A673 (cell line): ENCODE results near the gene ALDH16A1.

ENCODE experiments used
- EZH2 ChIP-seq: fragments of 200-600 bp; sonication (generic); IDR thresholded peaks from 2 replicates; pipeline ENCODE4 v1.6.1; 2017; ENCODE audit warnings: borderline replicate concordance, low read depth, mild to moderate bottlenecking, mixed read lengths, antibody characterized with exemption, low read length; ENCODE audit not compliant: poor library complexity, severe bottlenecking
- TF ChIP-seq, protein P1 (sequence below): fragments of 300-800, 200-600 bp; sonication (generic); conservative IDR thresholded peaks from 2 replicates; pipeline ENCODE4 v1.5.1; 2017; ENCODE audit warnings: low read depth, mild to moderate bottlenecking, antibody characterized with exemption, low read length, moderate library complexity, mixed read lengths

DNA sequence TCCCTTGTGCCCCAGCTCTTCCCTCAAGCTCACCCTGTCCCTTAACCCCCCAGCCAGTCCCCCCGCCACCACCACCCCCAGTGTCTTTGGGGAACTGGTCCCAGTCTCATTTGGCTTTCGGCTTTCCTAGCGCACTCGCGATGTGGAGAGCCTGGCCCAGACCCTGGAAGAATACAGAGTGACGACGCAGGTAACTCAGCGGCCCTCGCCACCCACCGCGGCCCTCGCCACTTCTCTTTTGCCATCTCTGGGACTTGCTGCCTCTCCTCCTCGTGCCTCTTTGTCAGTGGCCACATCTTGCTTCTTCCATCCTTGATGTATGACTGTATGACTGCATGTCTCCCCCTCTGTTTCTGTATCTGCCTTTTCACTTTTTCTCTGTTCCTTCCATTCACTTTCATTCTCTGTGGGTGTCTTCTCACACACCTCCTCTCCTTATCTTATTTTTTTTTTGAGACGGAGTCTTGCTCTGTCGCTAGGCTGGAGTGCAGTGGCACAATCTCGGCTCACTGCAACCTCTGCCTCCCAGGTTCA is 45.5 kb upstream of the ALDH16A1 start:
- TF ChIP-seq EZH2: no peak
- TF ChIP-seq, protein P1, sequence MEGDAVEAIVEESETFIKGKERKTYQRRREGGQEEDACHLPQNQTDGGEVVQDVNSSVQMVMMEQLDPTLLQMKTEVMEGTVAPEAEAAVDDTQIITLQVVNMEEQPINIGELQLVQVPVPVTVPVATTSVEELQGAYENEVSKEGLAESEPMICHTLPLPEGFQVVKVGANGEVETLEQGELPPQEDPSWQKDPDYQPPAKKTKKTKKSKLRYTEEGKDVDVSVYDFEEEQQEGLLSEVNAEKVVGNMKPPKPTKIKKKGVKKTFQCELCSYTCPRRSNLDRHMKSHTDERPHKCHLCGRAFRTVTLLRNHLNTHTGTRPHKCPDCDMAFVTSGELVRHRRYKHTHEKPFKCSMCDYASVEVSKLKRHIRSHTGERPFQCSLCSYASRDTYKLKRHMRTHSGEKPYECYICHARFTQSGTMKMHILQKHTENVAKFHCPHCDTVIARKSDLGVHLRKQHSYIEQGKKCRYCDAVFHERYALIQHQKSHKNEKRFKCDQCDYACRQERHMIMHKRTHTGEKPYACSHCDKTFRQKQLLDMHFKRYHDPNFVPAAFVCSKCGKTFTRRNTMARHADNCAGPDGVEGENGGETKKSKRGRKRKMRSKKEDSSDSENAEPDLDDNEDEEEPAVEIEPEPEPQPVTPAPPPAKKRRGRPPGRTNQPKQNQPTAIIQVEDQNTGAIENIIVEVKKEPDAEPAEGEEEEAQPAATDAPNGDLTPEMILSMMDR: no peak
